Measurements from ENCODE around the gene COL24A1.

- TF ChIP-seq, protein P1, sequence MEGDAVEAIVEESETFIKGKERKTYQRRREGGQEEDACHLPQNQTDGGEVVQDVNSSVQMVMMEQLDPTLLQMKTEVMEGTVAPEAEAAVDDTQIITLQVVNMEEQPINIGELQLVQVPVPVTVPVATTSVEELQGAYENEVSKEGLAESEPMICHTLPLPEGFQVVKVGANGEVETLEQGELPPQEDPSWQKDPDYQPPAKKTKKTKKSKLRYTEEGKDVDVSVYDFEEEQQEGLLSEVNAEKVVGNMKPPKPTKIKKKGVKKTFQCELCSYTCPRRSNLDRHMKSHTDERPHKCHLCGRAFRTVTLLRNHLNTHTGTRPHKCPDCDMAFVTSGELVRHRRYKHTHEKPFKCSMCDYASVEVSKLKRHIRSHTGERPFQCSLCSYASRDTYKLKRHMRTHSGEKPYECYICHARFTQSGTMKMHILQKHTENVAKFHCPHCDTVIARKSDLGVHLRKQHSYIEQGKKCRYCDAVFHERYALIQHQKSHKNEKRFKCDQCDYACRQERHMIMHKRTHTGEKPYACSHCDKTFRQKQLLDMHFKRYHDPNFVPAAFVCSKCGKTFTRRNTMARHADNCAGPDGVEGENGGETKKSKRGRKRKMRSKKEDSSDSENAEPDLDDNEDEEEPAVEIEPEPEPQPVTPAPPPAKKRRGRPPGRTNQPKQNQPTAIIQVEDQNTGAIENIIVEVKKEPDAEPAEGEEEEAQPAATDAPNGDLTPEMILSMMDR (IDR thresholded peaks at IDR 0.05): no peak
- TF ChIP-seq POLR2AphosphoS5 (IDR thresholded peaks at IDR 0.05) (no peak), POLR2A (IDR thresholded peaks at IDR 0.05) (no peak), EP300 (IDR thresholded peaks at IDR 0.05) (no peak)
Observed at GRCh38 chr1:86100401-86100800, 56.2 kb downstream of the COL24A1 start.

Data from upper lobe of left lung (tissue), 4 donors.